ENCODE results near the gene CBS.
"Not testable (repeated sequence)": the region's sequence is repeated elsewhere in the genome, so short reads cannot be mapped to it uniquely, and the experiment has no call there.

DNA sequence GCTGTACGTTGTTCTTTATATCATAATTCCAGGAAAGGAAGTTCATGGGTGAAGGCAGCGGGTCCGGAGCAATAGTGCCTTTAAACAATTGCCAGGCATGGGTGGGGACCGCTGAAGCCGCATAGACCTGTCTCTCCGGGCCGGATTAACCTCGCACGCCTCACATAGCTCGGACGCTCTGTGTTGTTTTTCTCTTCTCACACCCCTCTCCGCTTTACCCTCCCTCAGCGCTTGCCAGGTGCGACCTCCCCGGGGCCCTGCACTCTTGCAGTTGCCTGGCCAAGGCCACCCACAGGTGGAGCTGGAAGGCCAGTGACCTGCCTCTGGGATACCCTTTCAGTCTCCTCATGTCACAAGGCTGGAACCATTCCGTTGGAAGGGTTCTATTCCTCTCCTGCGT is 32.5 kb upstream of the CBS start:
- not testable (repeated sequence) for TF ChIP-seq CTCF (IDR thresholded peaks at IDR 0.05; ENCODE audit: low read depth, low read length); POLR2A (IDR thresholded peaks at IDR 0.05; ENCODE audit: extremely low read depth, insufficient read length); MAX (IDR thresholded peaks at IDR 0.05; ENCODE audit: low read depth, low read length)

Data from NB4 (cell line).